22Rv1 (cell line): ENCODE data around the gene TTC21B.

Experiments
- CTCF ChIP-seq: fragments of 450-650 bp; IDR thresholded peaks from 2 replicates; pipeline ENCODE4 v1.5.1; 2017; ENCODE audit warnings: mild to moderate bottlenecking
- ZFX ChIP-seq: fragments of 450-650 bp; IDR thresholded peaks from 2 replicates; pipeline ENCODE4 v1.6.1; 2017; ENCODE audit warnings: antibody characterized with exemption, borderline replicate concordance

GRCh38 chr2:165870346-165870745 is 83.2 kb downstream of the TTC21B start:
- TF ChIP-seq CTCF (no peak), ZFX (no peak)
